Central memory CD8-positive, alpha-beta T cell (primary cell): ENCODE results near the gene ATP6V1B1.

Experiments used
- ATAC-seq: fragments of 150-1000 bp; cut with Tn5 transposase; replicated peaks from 2 replicates; pipeline ENCODE4 v1.10.0; 2022; ENCODE audit warnings: mild to moderate bottlenecking, moderate FRiP score, moderate number of reproducible peaks; ENCODE audit not compliant: poor library complexity, severe bottlenecking; ENCODE audit errors: extremely low read depth
- DNase-seq, 2 donors: peaks; one replicate each; pipeline ENCODE4 v3.0.0; 2021; ENCODE audit warnings: low spot score in 2 of 2
- H3K27ac Mint-ChIP-seq: one replicate; pipeline ENCODE4 v1.8.0; 2022; ENCODE audit warnings: low read depth, mild to moderate bottlenecking, moderate library complexity, mixed read lengths
- H3K27me3 Mint-ChIP-seq: one replicate; pipeline ENCODE4 v1.8.0; 2022; ENCODE audit warnings: mixed read lengths
- H3K36me3 Mint-ChIP-seq: one replicate; pipeline ENCODE4 v1.8.0; 2022; ENCODE audit warnings: mild to moderate bottlenecking, moderate library complexity, mixed read lengths; ENCODE audit not compliant: insufficient read depth
- H3K4me1 Mint-ChIP-seq: one replicate; pipeline ENCODE4 v1.8.0; 2022; ENCODE audit warnings: mixed read lengths
- H3K4me3 Mint-ChIP-seq: one replicate; pipeline ENCODE4 v1.8.0; 2022; ENCODE audit warnings: mild to moderate bottlenecking, moderate library complexity, mixed read lengths
- H3K9me3 Mint-ChIP-seq: one replicate; pipeline ENCODE4 v1.8.0; 2022; ENCODE audit warnings: mixed read lengths

Gene ATP6V1B1

GRCh38 chr2:70978341-70979179 is 42.9 kb downstream of the ATP6V1B1 start, which contains the start of gene ANKRD53:
Gene ANKRD53, plus strand, starts transcription at chr2:70978630. Its CDS starts 16 bp downstream, at chr2:70978646.
- H3K4me1 Mint-ChIP-seq: peaks cover 17% of the 10 kb centered on the region
- peak within 1 kb of the TSS; percentile 75 for H3K4me3 Mint-ChIP-seq
- peak within 1 kb of the TSS; percentile 96 for H3K27ac Mint-ChIP-seq
- no peaks in the 10 kb centered on the region for H3K27me3 Mint-ChIP-seq
- H3K36me3 Mint-ChIP-seq: peaks cover 8% of the 10 kb centered on the region
- no peaks in the 10 kb centered on the region for H3K9me3 Mint-ChIP-seq
- ATAC-seq (no peak), DNase-seq (no peak)

GRCh38 chr2:70979180-70979488 is 43.4 kb downstream of the ATP6V1B1 start:
- Mint-ChIP-seq H3K36me3 (peaks cover 8% of the 10 kb centered on the region), H3K9me3 (no peaks in the 10 kb centered on the region), H3K27ac (no peak overlapping the region), H3K4me3 (no peak overlapping the region), H3K27me3 (no peaks in the 10 kb centered on the region), H3K4me1 (peaks cover 17% of the 10 kb centered on the region)
- DNase-seq: no peak
- ATAC-seq: no peak

- Mint-ChIP-seq H3K4me1 (peaks cover 17% of the 10 kb centered on the region), H3K4me3 (no peak overlapping the region), H3K27me3 (no peaks in the 10 kb centered on the region), H3K27ac (no peak overlapping the region), H3K9me3 (no peaks in the 10 kb centered on the region), H3K36me3 (peaks cover 10% of the 10 kb centered on the region)
- ATAC-seq (no peak), DNase-seq (no peak)
Observed at GRCh38 chr2:70979626-70980025, 43.9 kb downstream of the ATP6V1B1 start.

- DNase-seq (no peak), ATAC-seq (no peak)
- H3K4me3 Mint-ChIP-seq: no peak overlapping the region
- H3K36me3 Mint-ChIP-seq: peaks cover 10% of the 10 kb centered on the region
- H3K9me3 Mint-ChIP-seq: no peaks in the 10 kb centered on the region
- H3K27me3 Mint-ChIP-seq: no peaks in the 10 kb centered on the region
- H3K27ac Mint-ChIP-seq: peak overlapping the region; percentile 3
- H3K4me1 Mint-ChIP-seq: peaks cover 16% of the 10 kb centered on the region
Observed at GRCh38 chr2:70981421-70981820, 45.7 kb downstream of the ATP6V1B1 start.

- Mint-ChIP-seq H3K9me3 (no peaks in the 10 kb centered on the region), H3K27me3 (no peaks in the 10 kb centered on the region), H3K4me1 (peaks cover 11% of the 10 kb centered on the region), H3K4me3 (no peak overlapping the region), H3K36me3 (peaks cover 7% of the 10 kb centered on the region), H3K27ac (no peak overlapping the region)
- DNase-seq: no peak
- ATAC-seq: no peak
Observed at GRCh38 chr2:70981866-70982810, 46.4 kb downstream of the ATP6V1B1 start.

GRCh38 chr2:70982971-70983370 is 47.3 kb downstream of the ATP6V1B1 start:
- Mint-ChIP-seq H3K27me3 (no peaks in the 10 kb centered on the region), H3K36me3 (peaks cover 10% of the 10 kb centered on the region), H3K4me1 (peaks cover 4% of the 10 kb centered on the region), H3K4me3 (no peak overlapping the region), H3K9me3 (no peaks in the 10 kb centered on the region), H3K27ac (no peak overlapping the region)
- DNase-seq: no peak
- ATAC-seq: no peak

GRCh38 chr2:70983506-70984227 is 48.0 kb downstream of the ATP6V1B1 start:
- peaks cover 14% of the 10 kb centered on the region for H3K36me3 Mint-ChIP-seq
- no peak overlapping the region for H3K4me3 Mint-ChIP-seq
- ATAC-seq (no peak), DNase-seq (no peak)
- no peak overlapping the region for H3K27ac Mint-ChIP-seq
- H3K27me3 Mint-ChIP-seq: no peaks in the 10 kb centered on the region
- H3K4me1 Mint-ChIP-seq: no peaks in the 10 kb centered on the region
- H3K9me3 Mint-ChIP-seq: no peaks in the 10 kb centered on the region

- Mint-ChIP-seq H3K9me3 (no peaks in the 10 kb centered on the region), H3K36me3 (peaks cover 17% of the 10 kb centered on the region), H3K4me1 (no peaks in the 10 kb centered on the region), H3K4me3 (peak overlapping the region; percentile 16), H3K27ac (no peak overlapping the region), H3K27me3 (no peaks in the 10 kb centered on the region)
- ATAC-seq: no peak
- no peak for DNase-seq
Observed at GRCh38 chr2:70984228-70984575, 48.5 kb downstream of the ATP6V1B1 start.

GRCh38 chr2:70984576-70985282 is 49.0 kb downstream of the ATP6V1B1 start:
- peak overlapping the region; percentile 16 for H3K4me3 Mint-ChIP-seq
- peak; percentile 100 for ATAC-seq
- DNase-seq: peak; percentile 73 to 78
- H3K36me3 Mint-ChIP-seq: peaks cover 21% of the 10 kb centered on the region
- no peaks in the 10 kb centered on the region for H3K4me1 Mint-ChIP-seq
- H3K27ac Mint-ChIP-seq: no peak overlapping the region
- H3K9me3 Mint-ChIP-seq: no peaks in the 10 kb centered on the region
- H3K27me3 Mint-ChIP-seq: no peaks in the 10 kb centered on the region

GRCh38 chr2:70985283-70985688 is 49.6 kb downstream of the ATP6V1B1 start:
- no peak overlapping the region for H3K27ac Mint-ChIP-seq
- H3K9me3 Mint-ChIP-seq: no peaks in the 10 kb centered on the region
- ATAC-seq: no peak
- H3K4me3 Mint-ChIP-seq: no peak overlapping the region
- no peaks in the 10 kb centered on the region for H3K27me3 Mint-ChIP-seq
- H3K36me3 Mint-ChIP-seq: peaks cover 20% of the 10 kb centered on the region
- H3K4me1 Mint-ChIP-seq: peaks cover under 1% of the 10 kb centered on the region
- no peak for DNase-seq

- ATAC-seq: no peak
- Mint-ChIP-seq H3K9me3 (no peaks in the 10 kb centered on the region), H3K27ac (no peak overlapping the region), H3K27me3 (no peaks in the 10 kb centered on the region), H3K4me3 (no peak overlapping the region), H3K4me1 (peaks cover 8% of the 10 kb centered on the region), H3K36me3 (peaks cover 22% of the 10 kb centered on the region)
- no peak for DNase-seq
Observed at GRCh38 chr2:70985956-70986355, 50.3 kb downstream of the ATP6V1B1 start.
